CD4-positive, CD25-positive, alpha-beta regulatory T cell (primary cell): ENCODE data around the gene EGLN2. TPM values are rescaled to one million over a fixed set of nuclear protein-coding genes. Genes with fewer than 3 reads are reported as not detected.
A peak's percentile ranks its signal among the peaks of the same experiment; 100 is the strongest.
"Not testable (repeated sequence)": the region's sequence is repeated elsewhere in the genome, so short reads cannot be mapped to it uniquely, and the experiment has no call there.

ENCODE experiments used
- ATAC-seq, 2 donors: fragments of 150-1000 bp; cut with Tn5 transposase; one replicate each; pipeline ENCODE4 v1.10.0; 2021; ENCODE audit warnings: low read depth in 2 of 2, moderate number of reproducible peaks in 2 of 2, moderate library complexity in 1 of 2
- DNase-seq, 3 donors: peaks; one replicate each; pipeline versions ENCODE4 v3.0.0 to v3.0.0-alpha.2; 2012 to 2022; ENCODE audit warnings: mixed read lengths in 1 of 3
- H3K27ac ChIP-seq: one replicate; pipeline ENCODE4 v1.7.0; 2013; ENCODE audit warnings: mild to moderate bottlenecking, low read length; ENCODE audit not compliant: insufficient read depth, poor library complexity, severe bottlenecking
- H3K27me3 ChIP-seq: one replicate; pipeline ENCODE4 v1.7.0; 2013; ENCODE audit warnings: low read length; ENCODE audit not compliant: control insufficient read depth, insufficient read depth
- H3K36me3 ChIP-seq: one replicate; pipeline ENCODE4 v1.7.0; 2013; ENCODE audit warnings: mild to moderate bottlenecking, low read length, moderate library complexity; ENCODE audit not compliant: control insufficient read depth, insufficient read depth
- H3K4me1 ChIP-seq: 2 replicates; pipeline ENCODE4 v1.7.0; 2013; ENCODE audit warnings: mild to moderate bottlenecking, low read length; ENCODE audit not compliant: insufficient read depth, control insufficient read depth, poor library complexity, severe bottlenecking
- H3K4me3 ChIP-seq: one replicate; pipeline ENCODE4 v1.7.0; 2013; ENCODE audit warnings: low read depth, mild to moderate bottlenecking, low read length, moderate library complexity
- H3K9me3 ChIP-seq, 2 experiments: 1 replicate in 1 of 2; 2 replicates in 1 of 2; pipeline ENCODE4 v1.7.0; 2013; ENCODE audit warnings: low read length in 2 of 2, mild to moderate bottlenecking in 1 of 2, moderate library complexity in 1 of 2; ENCODE audit not compliant: control insufficient read depth in 2 of 2
- H3K27ac Mint-ChIP-seq, 3 donors: one replicate each; pipeline ENCODE4 v1.8.0; 2020 to 2022; ENCODE audit warnings: mild to moderate bottlenecking in 3 of 3, mixed read lengths in 3 of 3, moderate library complexity in 2 of 3
- H3K27me3 Mint-ChIP-seq: one replicate; pipeline ENCODE4 v1.8.0; 2022; ENCODE audit warnings: mild to moderate bottlenecking, mixed read lengths
- H3K36me3 Mint-ChIP-seq: one replicate; pipeline ENCODE4 v1.8.0; 2020; ENCODE audit warnings: mixed read lengths
- H3K4me1 Mint-ChIP-seq, 4 donors: one replicate each; pipeline ENCODE4 v1.8.0; 2020 to 2022; ENCODE audit warnings: mixed read lengths in 4 of 4, mild to moderate bottlenecking in 1 of 4
- H3K4me3 Mint-ChIP-seq, 4 donors: one replicate each; pipeline ENCODE4 v1.8.0; 2020 to 2022; ENCODE audit warnings: mild to moderate bottlenecking in 4 of 4, mixed read lengths in 4 of 4, moderate library complexity in 3 of 4
- H3K9me3 Mint-ChIP-seq, 7 donors: one replicate each; pipeline ENCODE4 v1.8.0; 2020 to 2022; ENCODE audit warnings: mixed read lengths in 7 of 7, mild to moderate bottlenecking in 3 of 7, moderate library complexity in 2 of 7
- polyA plus RNA-seq, 4 donors: library from polyadenylated mRNA; unstranded; fragments of 300-500 nt; fragmentation: Illumina TruSeq; gene quantifications; one replicate each; pipeline ENCODE4 v1.2.3, GENCODE V29; 2021
- total RNA-seq: library from RNA; stranded (reverse); gene quantifications from one replicate; pipeline ENCODE4 v1.2.3, GENCODE V29; 2022

The EGLN2 gene
- total and polyA plus RNA-seq, 5 donors from 2014 or later: 135 to 191 (median 166) TPM

DNA sequence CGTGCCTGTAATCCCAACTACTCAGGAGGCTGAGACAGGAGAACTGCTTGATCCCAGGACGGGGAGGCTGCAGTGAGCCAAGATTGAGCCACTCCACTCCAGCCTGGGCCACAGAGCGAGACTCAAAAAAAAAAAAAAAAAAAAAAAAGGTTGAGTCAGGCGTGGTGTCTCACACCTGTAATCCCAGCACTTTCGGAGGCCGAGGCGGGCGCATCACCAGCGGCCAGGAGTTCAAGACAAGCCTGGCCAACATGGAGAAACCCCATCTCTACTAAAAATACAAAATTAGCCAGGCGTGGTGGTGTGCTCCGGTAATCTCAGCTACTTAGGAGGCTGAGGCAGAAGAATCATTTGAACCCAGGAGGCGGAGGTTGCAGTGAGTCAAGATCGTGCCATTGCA, 32.6 kb upstream of the EGLN2 start:
- ATAC-seq, H3K27ac Mint-ChIP-seq, H3K9me3 Mint-ChIP-seq, H3K27me3 ChIP-seq, DNase-seq, H3K4me3 Mint-ChIP-seq, H3K27me3 Mint-ChIP-seq, H3K4me3 ChIP-seq, H3K4me1 ChIP-seq, H3K9me3 ChIP-seq, H3K27ac ChIP-seq: not testable (repeated sequence)
- peaks cover 37% of the 10 kb centered on the region for H3K36me3 Mint-ChIP-seq
- H3K4me1 Mint-ChIP-seq: peaks cover 5 to 22% (median 7%) of the 10 kb centered on the region in 4 donors
- H3K36me3 ChIP-seq: peaks cover 52% of the 10 kb centered on the region

DNA sequence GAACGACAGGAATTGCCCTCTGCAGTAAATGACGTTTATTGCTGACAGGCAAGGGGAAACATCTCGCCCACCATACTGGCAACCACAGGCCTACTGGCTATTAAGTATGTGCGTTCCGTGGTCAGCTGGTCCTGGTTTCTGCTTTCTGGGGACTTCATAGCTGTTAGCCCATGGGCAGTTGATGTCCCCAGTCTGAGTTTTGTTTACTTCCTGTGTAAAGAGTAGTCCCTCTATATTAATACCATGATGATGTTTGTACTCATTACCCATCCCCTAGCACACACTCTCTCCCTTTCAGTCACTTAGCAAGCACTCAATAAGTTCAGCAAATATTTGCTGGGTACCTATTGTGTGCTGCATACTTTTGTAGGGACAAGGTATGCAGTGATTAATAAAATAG, 30.1 kb upstream of the EGLN2 start:
- no peak overlapping the region for H3K4me3 ChIP-seq
- no peaks in the 10 kb centered on the region for H3K4me1 ChIP-seq
- peaks cover 27% of the 10 kb centered on the region for H3K36me3 ChIP-seq
- no peak for DNase-seq
- no peak overlapping the region for H3K27ac Mint-ChIP-seq
- H3K36me3 Mint-ChIP-seq: peaks cover 19% of the 10 kb centered on the region
- H3K9me3 ChIP-seq: no peaks in the 10 kb centered on the region
- ATAC-seq: no peak
- H3K4me1 Mint-ChIP-seq: peaks cover 5 to 17% (median 7%) of the 10 kb centered on the region in 4 donors
- no peaks in the 10 kb centered on the region for H3K27me3 ChIP-seq
- no peak overlapping the region for H3K27ac ChIP-seq
- no peaks in the 10 kb centered on the region for H3K27me3 Mint-ChIP-seq
- H3K9me3 Mint-ChIP-seq: peaks cover 0 to 3% (median 0%) of the 10 kb centered on the region in 7 donors
- peak overlapping the region in 1 of 4 donors; percentile 32 for H3K4me3 Mint-ChIP-seq

DNA sequence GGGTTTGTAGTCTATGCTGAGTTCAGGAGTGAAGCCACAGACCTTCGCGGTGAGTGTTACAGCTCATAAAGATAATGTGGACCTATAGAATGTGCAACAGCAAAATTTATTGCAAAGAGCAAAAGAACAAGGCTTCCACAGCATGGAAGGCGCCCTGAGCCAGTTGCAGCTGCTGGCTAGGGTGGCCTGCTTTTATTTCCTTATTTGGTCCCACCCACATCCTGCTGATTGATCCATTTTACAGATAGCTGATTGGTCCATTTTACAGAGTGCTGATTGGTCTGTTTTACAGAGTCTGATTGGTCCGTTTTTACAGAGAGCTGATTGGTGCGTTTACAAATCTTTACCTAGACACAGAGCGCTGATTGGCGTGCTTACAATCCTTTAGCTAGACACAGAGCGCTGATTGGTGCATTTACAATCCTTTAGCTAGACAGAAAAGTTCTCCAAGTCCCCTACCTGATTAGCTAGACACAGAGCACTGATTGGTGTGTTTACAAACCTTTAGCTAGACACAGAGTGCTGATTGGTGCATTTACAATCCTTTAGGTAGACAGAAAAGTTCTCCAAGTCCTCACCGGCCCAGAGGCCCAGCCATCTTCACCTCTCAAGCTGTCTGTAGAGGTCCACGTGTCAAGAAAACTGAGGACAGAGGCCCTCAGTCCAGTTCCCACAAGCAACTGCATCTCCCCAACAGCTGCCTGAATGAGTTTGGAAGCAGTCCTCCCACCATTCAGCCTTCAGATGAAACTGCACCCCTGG, 27.7 kb upstream of the EGLN2 start:
- Mint-ChIP-seq H3K36me3 (peaks cover 10% of the 10 kb centered on the region), H3K4me1 (peaks cover 5 to 11% (median 7%) of the 10 kb centered on the region in 4 donors), H3K27ac (peak overlapping the region; percentile 12 to 67 (median 60)), H3K4me3 (peak overlapping the region in 1 of 4 donors; percentile 67)
- ATAC-seq (peak in 1 of 2 donors; percentile 25), DNase-seq (peak in 2 of 3 donors; percentile 44 to 60)
- H3K4me1 ChIP-seq, H3K4me3 ChIP-seq, H3K27me3 Mint-ChIP-seq, H3K27ac ChIP-seq, H3K36me3 ChIP-seq, H3K27me3 ChIP-seq, H3K9me3 ChIP-seq, H3K9me3 Mint-ChIP-seq: not testable (repeated sequence)

DNA sequence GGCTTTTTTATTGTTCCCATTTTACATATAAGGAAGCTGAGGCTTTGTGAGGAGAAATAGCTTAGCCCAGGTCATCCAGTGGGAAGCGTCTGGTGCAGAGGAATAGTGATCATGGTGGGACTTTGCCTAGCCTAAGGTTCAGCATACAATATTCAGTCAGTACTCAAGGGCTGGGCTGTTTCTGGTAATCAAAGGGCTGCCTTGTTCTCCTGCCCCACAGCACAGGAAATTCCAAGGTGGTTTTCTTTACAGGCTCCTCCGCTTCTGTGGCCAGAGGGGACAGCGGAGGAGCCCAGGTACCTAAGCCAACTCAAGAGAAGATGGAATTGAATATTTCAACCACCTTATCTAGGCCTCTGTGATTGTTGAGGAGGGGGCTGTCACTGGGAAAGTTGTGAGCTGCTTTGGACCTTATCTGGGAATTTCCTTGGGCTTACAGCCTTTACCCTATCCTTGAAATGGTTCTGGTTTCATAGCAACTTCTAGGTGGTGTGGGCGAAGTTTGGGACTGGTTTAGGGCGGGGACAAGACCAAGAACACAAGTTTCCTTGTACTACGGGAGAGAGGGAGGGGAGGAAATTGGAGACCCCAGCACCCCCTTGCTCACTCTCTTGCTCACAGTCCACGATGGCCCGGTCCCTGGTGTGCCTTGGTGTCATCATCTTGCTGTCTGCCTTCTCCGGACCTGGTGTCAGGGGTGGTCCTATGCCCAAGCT, 23.9 kb upstream of the EGLN2 start, which contains the start of gene MIA:
TSS of gene MIA (plus strand) at position 606 of the 716 bp plus-strand sequence. CDS start at position 628, 22 bp downstream.
- H3K36me3 ChIP-seq: no peaks in the 10 kb centered on the region
- H3K4me1 ChIP-seq: peaks cover 22% of the 10 kb centered on the region
- no peak within 1 kb of the TSS for H3K27ac ChIP-seq
- Mint-ChIP-seq H3K27me3 (peaks cover 8% of the 10 kb centered on the region), H3K9me3 (peaks cover 0 to 3% (median 0%) of the 10 kb centered on the region in 7 donors), H3K36me3 (peaks cover 9% of the 10 kb centered on the region), H3K4me1 (peaks cover 6 to 40% (median 24%) of the 10 kb centered on the region in 4 donors), H3K27ac (peak within 1 kb of the TSS in 2 of 3 donors; percentile 69 to 97), H3K4me3 (peak within 1 kb of the TSS in 3 of 4 donors; percentile 22 to 79 (median 37))
- H3K27me3 ChIP-seq: no peaks in the 10 kb centered on the region
- ATAC-seq (no peak), DNase-seq (no peak)
- no peak within 1 kb of the TSS for H3K4me3 ChIP-seq
- H3K9me3 ChIP-seq: no peaks in the 10 kb centered on the region

DNA sequence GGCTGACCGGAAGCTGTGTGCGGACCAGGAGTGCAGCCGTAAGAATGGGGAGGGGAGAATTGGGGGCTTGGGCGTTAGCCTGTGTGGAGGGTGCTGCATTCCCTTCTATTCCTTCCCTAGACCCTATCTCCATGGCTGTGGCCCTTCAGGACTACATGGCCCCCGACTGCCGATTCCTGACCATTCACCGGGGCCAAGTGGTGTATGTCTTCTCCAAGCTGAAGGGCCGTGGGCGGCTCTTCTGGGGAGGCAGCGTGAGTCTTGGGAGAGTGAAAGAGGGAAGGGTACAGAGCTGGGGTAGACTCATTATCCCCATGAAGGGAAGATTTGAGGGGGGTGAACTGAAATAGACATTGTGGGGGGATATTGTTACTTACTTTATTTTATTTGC, 23.4 kb upstream of the EGLN2 start:
- no peak for DNase-seq
- ATAC-seq: no peak
- Mint-ChIP-seq H3K27me3 (peaks cover 8% of the 10 kb centered on the region), H3K4me1 (peaks cover 6 to 43% (median 24%) of the 10 kb centered on the region in 4 donors), H3K4me3 (peak overlapping the region in 1 of 4 donors; percentile 78), H3K9me3 (peaks cover 0 to 3% (median 0%) of the 10 kb centered on the region in 7 donors), H3K36me3 (peaks cover 8% of the 10 kb centered on the region), H3K27ac (peak overlapping the region in 1 of 3 donors; percentile 41)
- Histone ChIP-seq H3K4me1 (peaks cover 22% of the 10 kb centered on the region), H3K9me3 (no peaks in the 10 kb centered on the region), H3K36me3 (no peaks in the 10 kb centered on the region), H3K27ac (no peak overlapping the region), H3K4me3 (no peak overlapping the region), H3K27me3 (no peaks in the 10 kb centered on the region)

DNA sequence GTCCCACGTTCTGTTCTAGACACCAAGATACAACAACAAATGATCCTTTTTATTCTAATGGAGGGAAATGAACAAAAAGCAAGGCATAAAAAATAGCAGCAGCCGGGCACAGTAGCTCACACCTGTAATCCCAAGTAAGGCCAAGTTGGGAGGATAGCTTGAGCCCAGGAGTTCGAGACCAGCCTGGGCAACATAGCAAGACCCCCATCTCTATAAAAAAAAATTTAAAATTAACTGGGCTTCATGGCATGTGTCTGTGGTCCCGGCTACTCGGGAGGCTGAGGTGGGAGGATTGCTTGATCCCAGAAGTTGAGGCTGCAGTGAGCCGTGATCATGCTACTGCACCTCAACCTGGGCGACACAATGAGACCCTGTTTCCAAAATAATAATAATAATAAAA, 22.6 kb upstream of the EGLN2 start:
- H3K4me3 ChIP-seq: no peak overlapping the region
- Mint-ChIP-seq H3K9me3 (no peaks in the 10 kb centered on the region), H3K4me1 (peaks cover under 1 to 40% (median 19%) of the 10 kb centered on the region in 4 donors), H3K27ac (peak overlapping the region; percentile 69 to 98 (median 97)), H3K36me3 (peaks cover 6% of the 10 kb centered on the region), H3K27me3 (peaks cover 8% of the 10 kb centered on the region), H3K4me3 (peak overlapping the region in 3 of 4 donors; percentile 22 to 98 (median 79))
- H3K36me3 ChIP-seq: peaks cover under 1% of the 10 kb centered on the region
- no peak for DNase-seq
- H3K9me3 ChIP-seq: no peaks in the 10 kb centered on the region
- no peak for ATAC-seq
- no peaks in the 10 kb centered on the region for H3K27me3 ChIP-seq
- H3K4me1 ChIP-seq: peaks cover 22% of the 10 kb centered on the region
- H3K27ac ChIP-seq: no peak overlapping the region

DNA sequence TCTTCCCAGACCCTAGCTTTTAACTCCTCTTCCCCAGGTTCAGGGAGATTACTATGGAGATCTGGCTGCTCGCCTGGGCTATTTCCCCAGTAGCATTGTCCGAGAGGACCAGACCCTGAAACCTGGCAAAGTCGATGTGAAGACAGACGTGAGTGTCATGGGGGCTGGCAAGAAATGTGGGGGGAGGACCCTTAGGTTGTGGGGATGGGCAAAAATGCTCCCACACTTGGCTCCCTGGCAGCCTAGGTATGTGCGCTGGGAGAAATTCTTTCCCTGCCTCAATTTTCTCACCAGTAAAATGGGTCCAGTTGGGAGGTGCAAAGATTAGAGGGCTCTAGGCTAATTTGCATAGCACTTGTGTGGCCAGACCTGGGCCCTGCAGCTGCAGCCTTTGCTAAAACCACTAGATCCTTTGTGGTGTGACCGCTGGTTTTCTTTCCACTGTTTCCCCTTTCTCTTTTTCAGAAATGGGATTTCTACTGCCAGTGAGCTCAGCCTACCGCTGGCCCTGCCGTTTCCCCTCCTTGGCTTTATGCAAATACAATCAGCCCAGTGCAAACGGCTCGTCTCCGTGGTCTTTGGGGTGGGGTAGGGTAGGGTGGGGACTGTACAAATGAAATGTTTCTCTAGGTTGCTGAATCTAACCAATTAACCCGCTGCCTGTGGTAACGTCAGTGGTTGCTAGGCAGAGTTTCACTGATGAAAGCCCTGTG, 21.9 kb upstream of the EGLN2 start:
- DNase-seq: peak; percentile 87 to 97 (median 90)
- peak; percentile 68 to 70 for ATAC-seq
- Histone ChIP-seq H3K27me3 (no peaks in the 10 kb centered on the region), H3K9me3 (no peaks in the 10 kb centered on the region), H3K4me1 (peaks cover 22% of the 10 kb centered on the region), H3K27ac (peak overlapping the region; percentile 98), H3K36me3 (peaks cover 2% of the 10 kb centered on the region), H3K4me3 (peak overlapping the region; percentile 97)
- Mint-ChIP-seq H3K27ac (peak overlapping the region; percentile 94 to 98 (median 97)), H3K27me3 (peaks cover 8% of the 10 kb centered on the region), H3K4me3 (peak overlapping the region; percentile 94 to 99 (median 98)), H3K36me3 (peaks cover 9% of the 10 kb centered on the region), H3K4me1 (peaks cover 0 to 42% (median 19%) of the 10 kb centered on the region in 4 donors), H3K9me3 (no peaks in the 10 kb centered on the region)
